Smooth muscle cell (in vitro differentiated cells): ENCODE results near the gene EEFSEC. TPM values are rescaled to one million over a fixed set of nuclear protein-coding genes. Genes with fewer than 3 reads are reported as not detected.

Experiments used
- DNase-seq: peaks from one replicate; lab custom pipeline; 2025; ENCODE audit not compliant: unreplicated experiment; lab: John Stamatoyannopoulos, UW
- H2AFZ ChIP-seq: fragments of 200-600 bp; sonication (generic); 2 replicates; pipeline ENCODE4 v1.6.0; 2016; ENCODE audit warnings: antibody characterized with exemption, low read depth, mild to moderate bottlenecking
- H3F3A ChIP-seq: fragments of 200-600 bp; sonication (generic); 2 replicates; pipeline ENCODE4 v1.6.0; 2017; ENCODE audit warnings: antibody characterized with exemption, low read depth
- H3K27ac ChIP-seq: fragments of 200-600 bp; sonication (generic); 2 replicates; pipeline ENCODE4 v1.5.1; 2016; ENCODE audit warnings: low read depth, mild to moderate bottlenecking
- H3K27me3 ChIP-seq: fragments of 200-600 bp; sonication (generic); 2 replicates; pipeline ENCODE4 v1.6.1; 2016; ENCODE audit warnings: low read depth, mild to moderate bottlenecking
- H3K36me3 ChIP-seq: fragments of 200-600 bp; sonication (generic); 2 replicates; pipeline ENCODE4 v1.5.1; 2016; ENCODE audit warnings: low read depth
- H3K4me1 ChIP-seq: fragments of 200-600 bp; sonication (generic); 2 replicates; pipeline ENCODE4 v1.5.1; 2016; ENCODE audit warnings: low read depth
- H3K4me2 ChIP-seq: fragments of 200-600 bp; sonication (generic); 2 replicates; pipeline ENCODE4 v1.6.0; 2016; ENCODE audit warnings: mild to moderate bottlenecking
- H3K4me3 ChIP-seq: fragments of 200-600 bp; sonication (generic); 2 replicates; pipeline ENCODE4 v1.5.1; 2016; ENCODE audit warnings: mild to moderate bottlenecking
- H3K79me2 ChIP-seq: fragments of 200-600 bp; sonication (generic); 2 replicates; pipeline ENCODE4 v1.6.0; 2016; ENCODE audit warnings: low read depth, mild to moderate bottlenecking
- H3K9ac ChIP-seq: fragments of 200-600 bp; sonication (generic); 2 replicates; pipeline ENCODE4 v1.6.0; 2016; ENCODE audit warnings: low read depth
- H3K9me3 ChIP-seq: fragments of 200-600 bp; sonication (generic); replicated peaks from 2 replicates; pipeline ENCODE4 v1.5.1; 2016; ENCODE audit warnings: low read depth
- H4K20me1 ChIP-seq: fragments of 200-600 bp; sonication (generic); 2 replicates; pipeline ENCODE4 v1.6.0; 2016; ENCODE audit warnings: low read depth
- CTCF ChIP-seq: fragments of 200-600 bp; sonication (generic); IDR thresholded peaks from 2 replicates; pipeline ENCODE4 v1.5.1; 2017; ENCODE audit warnings: borderline replicate concordance, mild to moderate bottlenecking, antibody characterized with exemption; ENCODE audit not compliant: insufficient read depth, poor library complexity, severe bottlenecking
- WGBS: methylation state at CpG from one replicate; pipeline ENCODE4 v1.1.7; 2016; ENCODE audit warnings: low lambda C conversion rate; 5-methylcytosine and 5-hydroxymethylcytosine counted together
- polyA plus RNA-seq: library from polyadenylated mRNA; unstranded; fragments of >200 nt; fragmentation: Nextera tagmentation; extraction: Ambion mirVana; gene quantifications from 2 replicates; pipeline ENCODE4 v1.2.1, GENCODE V29; 2016
- total RNA-seq: library from RNA; depleted of rRNA; stranded (reverse); fragments of >200 nt; gene quantifications from 2 replicates; pipeline ENCODE4 v1.2.3, GENCODE V29; 2014

Gene EEFSEC
- total and polyA plus RNA-seq, 2 experiments from 2014 or later, result 12.4 to 17.1 TPM

- Histone ChIP-seq H4K20me1 (peaks cover 28% of the 10 kb centered on the region), H3K4me2 (no peak overlapping the region), H3K36me3 (no peaks in the 10 kb centered on the region), H2AFZ (no peak overlapping the region), H3K79me2 (no peaks in the 10 kb centered on the region), H3K4me3 (no peak overlapping the region), H3K4me1 (peaks cover 24% of the 10 kb centered on the region), H3F3A (peaks cover 3% of the 10 kb centered on the region), H3K27me3 (no peaks in the 10 kb centered on the region), H3K9ac (no peak overlapping the region), H3K27ac (no peak overlapping the region), H3K9me3 (no peaks in the 10 kb centered on the region)
- WGBS, result 38% methylated on average over 5 of the region's 5 CpGs
- TF ChIP-seq CTCF, result peak; percentile 58
- DNase-seq, result no peak
Observed at GRCh38 chr3:128170866-128171516, 17.7 kb downstream of the EEFSEC start.

GRCh38 chr3:128173200-128173599, 19.9 kb downstream of the EEFSEC start:
- Histone ChIP-seq H3K4me3 (no peak overlapping the region), H3K4me2 (no peak overlapping the region)

GRCh38 chr3:128173849-128174248, 20.6 kb downstream of the EEFSEC start:
- DNase-seq, result no peak
- peaks cover 18% of the 10 kb centered on the region for H4K20me1 ChIP-seq
- H3F3A ChIP-seq, result peaks cover 3% of the 10 kb centered on the region
- WGBS, result 52% methylated on average over 7 of the region's 7 CpGs
- no peak overlapping the region for H3K27ac ChIP-seq
- no peak overlapping the region for H3K4me2 ChIP-seq
- H3K4me3 ChIP-seq, result no peak overlapping the region
- no peak overlapping the region for H3K9ac ChIP-seq
- peaks cover 12% of the 10 kb centered on the region for H3K4me1 ChIP-seq
- no peak overlapping the region for H2AFZ ChIP-seq
- H3K79me2 ChIP-seq, result no peaks in the 10 kb centered on the region
- no peak for TF ChIP-seq CTCF
- H3K9me3 ChIP-seq, result no peaks in the 10 kb centered on the region
- no peaks in the 10 kb centered on the region for H3K36me3 ChIP-seq
- no peaks in the 10 kb centered on the region for H3K27me3 ChIP-seq

More at GRCh38 chr3:128173200-128173599, 19.9 kb downstream of the EEFSEC start:
- H3K27me3 ChIP-seq, result no peaks in the 10 kb centered on the region
- no peaks in the 10 kb centered on the region for H3K79me2 ChIP-seq
- H3K4me1 ChIP-seq, result peaks cover 13% of the 10 kb centered on the region
- peaks cover 22% of the 10 kb centered on the region for H4K20me1 ChIP-seq
- peaks cover 3% of the 10 kb centered on the region for H3F3A ChIP-seq
- no peak overlapping the region for H3K9ac ChIP-seq
- H3K27ac ChIP-seq, result no peak overlapping the region
- H2AFZ ChIP-seq, result no peak overlapping the region
- no peaks in the 10 kb centered on the region for H3K36me3 ChIP-seq
- TF ChIP-seq CTCF, result no peak
- no peak for DNase-seq
- WGBS, result 80% methylated on average over 8 of the region's 8 CpGs
- H3K9me3 ChIP-seq, result no peaks in the 10 kb centered on the region
